G401.6 (cell line): Measurements from ENCODE around the gene NAA35.

ENCODE experiments used
- FAIRE-seq: peaks from 2 replicates; lab custom pipeline; 2012; peaks lifted over from hg19 to GRCh38; lab: Jason Lieb, UNC

NAA35 gene

DNA sequence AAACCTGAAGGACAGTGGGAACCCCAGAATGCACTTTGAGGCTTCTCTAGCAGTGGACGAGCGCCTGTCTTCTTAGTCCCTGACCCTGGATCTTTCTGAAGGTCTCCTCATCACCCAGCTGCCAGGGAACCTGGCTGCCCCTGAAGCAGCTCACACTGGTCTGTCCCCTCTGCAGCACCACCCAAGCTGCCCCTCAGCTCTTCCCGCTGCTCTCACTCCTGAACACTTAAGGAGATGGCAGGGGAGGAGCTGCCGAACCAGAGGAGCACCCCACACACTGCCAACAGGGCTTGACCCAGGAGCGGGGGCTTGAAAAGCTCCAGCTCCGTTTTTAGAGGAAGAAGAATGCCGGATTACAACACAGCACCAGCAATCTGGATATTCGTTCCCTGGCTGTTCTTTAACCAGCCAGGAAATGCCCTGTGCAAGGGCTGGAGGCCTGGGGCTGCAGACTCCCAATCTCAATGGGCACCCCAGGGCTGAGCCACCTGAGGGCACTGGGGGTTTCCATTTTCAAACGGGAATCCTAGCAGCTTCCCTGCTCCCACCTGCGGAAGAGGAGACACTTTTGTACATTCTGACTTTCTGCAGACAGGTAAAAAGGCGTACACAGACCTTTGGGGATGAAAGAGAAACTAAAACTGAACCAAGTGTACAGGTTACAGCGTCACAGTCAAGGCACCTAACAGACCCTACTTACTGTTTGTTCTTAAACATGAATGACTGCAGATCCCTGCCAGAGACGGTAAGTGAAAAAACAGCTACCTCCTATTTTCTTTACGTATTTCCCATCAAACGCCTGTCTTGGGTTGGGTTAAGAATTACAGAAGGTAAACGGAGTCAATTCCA, 122.1 kb downstream of the NAA35 start:
- no peak for FAIRE-seq

DNA sequence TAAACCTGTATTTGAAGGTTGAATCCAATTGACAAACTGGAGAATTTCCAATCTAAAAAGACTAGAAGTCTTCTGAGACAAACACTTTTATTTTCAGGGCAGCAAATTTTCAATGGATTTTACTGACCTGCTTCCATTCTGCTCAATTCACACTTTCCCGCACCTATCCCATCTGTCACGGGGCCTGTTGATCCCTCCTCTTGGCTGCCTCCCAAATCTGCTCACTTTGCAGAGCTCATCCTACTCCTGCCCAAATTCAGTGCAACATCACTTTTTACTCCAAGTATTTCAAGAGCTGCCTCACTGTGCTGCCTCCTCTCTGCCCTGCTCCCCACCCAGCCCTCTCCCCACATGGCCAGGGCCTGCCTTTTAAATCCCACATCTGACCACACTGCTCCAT, 123.3 kb downstream of the NAA35 start:
- no peak for FAIRE-seq

DNA sequence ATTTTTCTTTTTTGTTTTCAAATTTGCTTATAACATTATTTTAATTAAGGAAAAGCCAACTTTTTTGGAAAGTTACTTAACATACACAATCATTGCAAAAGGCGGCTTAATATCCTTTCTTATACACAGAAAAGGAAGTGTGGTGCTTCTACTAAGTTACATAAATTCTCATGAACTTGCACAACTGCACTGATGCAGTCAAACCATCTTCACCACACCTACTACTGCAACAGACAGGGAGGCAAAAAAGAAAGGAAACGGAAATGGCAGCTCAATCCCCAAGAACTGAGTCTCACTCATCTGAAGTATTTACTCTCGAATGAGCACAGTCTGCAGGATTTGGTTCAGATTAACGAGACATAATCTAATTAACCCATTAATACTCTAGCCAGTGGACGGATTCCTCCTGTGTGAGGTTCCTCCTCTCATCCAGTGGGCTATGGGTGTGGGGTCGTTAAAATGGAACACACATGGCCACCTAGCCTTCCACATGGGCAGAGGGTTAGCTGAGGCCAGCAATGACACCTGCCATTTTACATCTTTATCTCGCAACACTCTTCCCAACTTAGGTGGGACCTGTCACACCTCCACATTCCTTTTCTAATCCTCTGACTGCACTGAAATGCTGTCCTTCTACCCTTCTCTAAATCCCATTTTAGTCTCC, 128.4 kb downstream of the NAA35 start:
- no peak for FAIRE-seq
